GM18861 (cell line): ENCODE results near the gene IMPA2.
A peak's percentile ranks its signal among the peaks of the same experiment; 100 is the strongest.

Experiments
- ATAC-seq: cut with Tn5 transposase; IDR thresholded peaks from one replicate; pipeline ENCODE4 v1.9.1; 2021; ENCODE audit not compliant: unreplicated experiment

Gene IMPA2

GRCh38 chr18:12046046-12046750, 64.9 kb downstream of the IMPA2 start:
- ATAC-seq = no peak

- ATAC-seq = no peak
These were observed 65.5 kb downstream of the IMPA2 start for GRCh38 chr18:12046751-12047335.

- no peak for ATAC-seq
These were observed 66.9 kb downstream of the IMPA2 start for GRCh38 chr18:12048010-12048826.

DNA sequence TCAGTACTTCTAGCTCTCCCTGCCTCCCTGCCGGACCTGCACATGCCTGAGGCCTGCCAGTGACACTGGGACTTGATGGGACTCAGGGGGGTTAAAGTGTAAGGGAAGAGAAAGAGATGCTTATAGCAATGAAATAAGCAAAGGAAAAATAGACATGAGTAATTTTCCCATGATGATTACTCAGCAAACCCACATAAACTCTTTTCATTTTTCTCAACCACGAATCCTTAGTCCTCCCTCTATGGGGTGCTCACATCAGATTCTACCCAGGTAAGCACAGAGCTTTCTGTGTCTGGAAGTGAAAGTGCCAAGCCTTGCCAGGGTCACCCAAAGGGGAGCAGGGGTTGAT, 67.5 kb downstream of the IMPA2 start:
- ATAC-seq = no peak

DNA sequence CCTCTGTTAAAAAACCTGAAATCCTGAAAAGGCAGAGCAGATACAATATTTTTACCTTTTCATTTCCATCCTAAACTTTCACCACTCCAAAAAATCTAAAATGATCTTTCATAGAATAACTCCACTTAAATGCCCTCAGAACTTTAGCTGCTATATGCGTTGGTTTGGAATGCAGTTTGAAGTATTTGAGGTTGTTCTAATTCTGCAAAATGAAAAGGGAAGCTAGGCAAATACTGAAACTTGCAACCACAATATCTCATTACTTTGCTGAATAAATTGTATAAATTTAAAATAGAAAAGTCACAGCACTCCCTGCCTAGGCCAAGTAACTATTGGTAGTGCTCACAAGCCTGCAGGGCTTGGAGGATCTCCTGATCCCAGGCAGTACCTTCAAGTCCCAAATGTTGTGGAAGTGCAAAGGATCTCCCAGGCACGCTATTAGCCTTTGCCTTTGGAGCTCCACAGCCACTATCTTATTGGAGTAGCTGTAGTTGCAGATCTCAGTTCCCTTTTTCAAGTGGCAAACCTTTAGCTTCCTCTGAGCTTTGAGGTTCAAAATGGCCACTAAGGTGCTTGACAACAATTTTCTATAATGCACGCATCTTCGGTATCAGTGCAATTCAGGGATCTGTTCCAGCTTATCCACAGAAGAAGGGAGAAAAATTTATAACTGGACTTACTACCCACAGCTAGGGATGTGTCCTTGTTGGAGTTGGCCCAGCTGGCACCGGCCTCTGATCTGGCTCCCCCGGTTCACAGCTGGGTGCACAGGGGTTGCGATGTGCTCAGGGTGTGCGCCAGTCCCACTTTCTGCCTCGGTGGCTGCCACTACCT, 68.9 kb downstream of the IMPA2 start:
- ATAC-seq = peak; percentile 82

GRCh38 chr18:12052866-12053265, 71.6 kb downstream of the IMPA2 start:
- no peak for ATAC-seq

GRCh38 chr18:12053289-12053688, 72.0 kb downstream of the IMPA2 start:
- peak; percentile 45 for ATAC-seq

- ATAC-seq = no peak
These were observed 75.0 kb downstream of the IMPA2 start for GRCh38 chr18:12056034-12056883.

GRCh38 chr18:12056884-12057402, 75.6 kb downstream of the IMPA2 start:
- ATAC-seq = no peak

DNA sequence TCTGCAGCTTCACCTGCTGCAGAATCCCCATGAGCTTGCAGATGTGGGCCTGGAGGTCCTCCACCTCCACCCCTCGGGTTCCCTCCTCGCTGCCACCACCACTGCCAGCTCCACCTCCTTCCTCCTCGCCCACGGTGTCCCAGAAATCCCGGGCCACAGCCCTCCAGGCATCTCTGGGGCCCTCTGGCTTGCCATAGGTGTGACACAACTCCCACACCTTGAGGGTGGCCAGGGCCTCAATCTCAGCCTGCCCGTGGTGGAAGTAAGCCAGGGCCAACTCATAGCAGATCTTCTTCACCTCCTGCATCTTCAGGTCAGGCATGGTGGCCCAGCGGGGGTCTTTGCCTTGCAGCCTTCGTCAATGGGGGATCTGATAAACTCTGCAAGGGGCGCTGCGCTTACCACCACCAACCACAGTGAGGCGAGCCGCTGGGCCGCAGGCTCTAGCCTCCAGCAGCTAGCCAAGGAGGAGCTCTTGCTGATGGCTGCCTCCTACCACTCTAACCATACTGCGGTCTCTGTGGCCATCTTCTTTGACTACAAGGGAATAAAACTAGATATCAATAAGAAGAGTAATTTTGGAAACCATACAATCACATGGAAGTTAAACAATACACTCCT, 76.2 kb downstream of the IMPA2 start:
- ATAC-seq = no peak

- no peak for ATAC-seq
These were observed 78.3 kb downstream of the IMPA2 start for GRCh38 chr18:12059334-12060181.

GRCh38 chr18:12060182-12060870, 79.0 kb downstream of the IMPA2 start:
- ATAC-seq = no peak

- no peak for ATAC-seq
These were observed 80.4 kb downstream of the IMPA2 start for GRCh38 chr18:12061685-12062084.

- no peak for ATAC-seq
These were observed 81.7 kb downstream of the IMPA2 start for GRCh38 chr18:12062974-12063373.

GRCh38 chr18:12064086-12064763, 82.9 kb downstream of the IMPA2 start:
- no peak for ATAC-seq

DNA sequence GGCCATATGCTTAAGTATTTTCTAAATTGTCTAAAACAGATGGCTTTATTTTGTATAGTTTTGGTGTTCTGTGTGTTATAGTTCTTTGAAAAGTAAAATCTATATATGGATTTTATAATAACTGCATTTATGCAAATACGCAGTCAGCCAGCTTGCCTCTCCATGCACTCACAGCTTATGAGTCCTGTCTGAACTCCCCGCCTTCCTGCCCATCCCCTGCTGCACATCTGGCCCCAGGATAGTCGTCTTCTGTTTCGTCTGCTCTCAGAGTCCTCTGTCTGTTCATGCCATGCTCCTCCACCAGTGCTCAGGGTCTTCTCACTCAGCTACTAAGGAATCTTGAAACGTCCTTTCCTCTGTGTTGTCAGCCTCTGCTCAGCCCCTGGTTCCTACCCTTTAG, 84.1 kb downstream of the IMPA2 start:
- ATAC-seq = no peak

- ATAC-seq = no peak
These were observed 85.7 kb downstream of the IMPA2 start for GRCh38 chr18:12066910-12067511.
